Activated naive CD8-positive, alpha-beta T cell (primary cell): Measurements from ENCODE around the gene GPR31.

Experiments
- H3K27ac Mint-ChIP-seq: one replicate; pipeline ENCODE4 v1.8.0; 2021; ENCODE audit warnings: mixed read lengths
- H3K27me3 Mint-ChIP-seq: one replicate; pipeline ENCODE4 v1.8.0; 2021; ENCODE audit warnings: mixed read lengths
- H3K36me3 Mint-ChIP-seq: one replicate; pipeline ENCODE4 v1.8.0; 2021; ENCODE audit warnings: mixed read lengths
- H3K4me1 Mint-ChIP-seq: one replicate; pipeline ENCODE4 v1.8.0; 2021; ENCODE audit warnings: low read depth, mixed read lengths
- H3K4me3 Mint-ChIP-seq: one replicate; pipeline ENCODE4 v1.8.0; 2021; ENCODE audit warnings: mild to moderate bottlenecking, mixed read lengths
- H3K9me3 Mint-ChIP-seq: one replicate; pipeline ENCODE4 v1.8.0; 2021; ENCODE audit warnings: low read depth, mixed read lengths

Gene GPR31

DNA sequence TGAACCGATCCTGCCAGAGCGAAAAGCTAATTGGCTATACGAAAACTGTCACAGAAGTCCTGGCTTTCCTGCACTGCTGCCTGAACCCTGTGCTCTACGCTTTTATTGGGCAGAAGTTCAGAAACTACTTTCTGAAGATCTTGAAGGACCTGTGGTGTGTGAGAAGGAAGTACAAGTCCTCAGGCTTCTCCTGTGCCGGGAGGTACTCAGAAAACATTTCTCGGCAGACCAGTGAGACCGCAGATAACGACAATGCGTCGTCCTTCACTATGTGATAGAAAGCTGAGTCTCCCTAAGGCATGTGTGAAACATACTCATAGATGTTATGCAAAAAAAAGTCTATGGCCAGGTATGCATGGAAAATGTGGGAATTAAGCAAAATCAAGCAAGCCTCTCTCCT, 20.7 kb downstream of the GPR31 start:
- Mint-ChIP-seq H3K4me3 (no peak overlapping the region), H3K36me3 (no peaks in the 10 kb centered on the region), H3K4me1 (no peaks in the 10 kb centered on the region), H3K27ac (no peak overlapping the region), H3K27me3 (no peaks in the 10 kb centered on the region), H3K9me3 (no peaks in the 10 kb centered on the region)

DNA sequence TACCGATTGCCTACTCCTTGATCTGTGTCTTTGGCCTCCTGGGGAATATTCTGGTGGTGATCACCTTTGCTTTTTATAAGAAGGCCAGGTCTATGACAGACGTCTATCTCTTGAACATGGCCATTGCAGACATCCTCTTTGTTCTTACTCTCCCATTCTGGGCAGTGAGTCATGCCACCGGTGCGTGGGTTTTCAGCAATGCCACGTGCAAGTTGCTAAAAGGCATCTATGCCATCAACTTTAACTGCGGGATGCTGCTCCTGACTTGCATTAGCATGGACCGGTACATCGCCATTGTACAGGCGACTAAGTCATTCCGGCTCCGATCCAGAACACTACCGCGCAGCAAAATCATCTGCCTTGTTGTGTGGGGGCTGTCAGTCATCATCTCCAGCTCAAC, 21.4 kb downstream of the GPR31 start:
- Mint-ChIP-seq H3K9me3 (no peaks in the 10 kb centered on the region), H3K36me3 (no peaks in the 10 kb centered on the region), H3K27me3 (no peaks in the 10 kb centered on the region), H3K4me3 (no peak overlapping the region), H3K27ac (no peak overlapping the region), H3K4me1 (no peaks in the 10 kb centered on the region)

DNA sequence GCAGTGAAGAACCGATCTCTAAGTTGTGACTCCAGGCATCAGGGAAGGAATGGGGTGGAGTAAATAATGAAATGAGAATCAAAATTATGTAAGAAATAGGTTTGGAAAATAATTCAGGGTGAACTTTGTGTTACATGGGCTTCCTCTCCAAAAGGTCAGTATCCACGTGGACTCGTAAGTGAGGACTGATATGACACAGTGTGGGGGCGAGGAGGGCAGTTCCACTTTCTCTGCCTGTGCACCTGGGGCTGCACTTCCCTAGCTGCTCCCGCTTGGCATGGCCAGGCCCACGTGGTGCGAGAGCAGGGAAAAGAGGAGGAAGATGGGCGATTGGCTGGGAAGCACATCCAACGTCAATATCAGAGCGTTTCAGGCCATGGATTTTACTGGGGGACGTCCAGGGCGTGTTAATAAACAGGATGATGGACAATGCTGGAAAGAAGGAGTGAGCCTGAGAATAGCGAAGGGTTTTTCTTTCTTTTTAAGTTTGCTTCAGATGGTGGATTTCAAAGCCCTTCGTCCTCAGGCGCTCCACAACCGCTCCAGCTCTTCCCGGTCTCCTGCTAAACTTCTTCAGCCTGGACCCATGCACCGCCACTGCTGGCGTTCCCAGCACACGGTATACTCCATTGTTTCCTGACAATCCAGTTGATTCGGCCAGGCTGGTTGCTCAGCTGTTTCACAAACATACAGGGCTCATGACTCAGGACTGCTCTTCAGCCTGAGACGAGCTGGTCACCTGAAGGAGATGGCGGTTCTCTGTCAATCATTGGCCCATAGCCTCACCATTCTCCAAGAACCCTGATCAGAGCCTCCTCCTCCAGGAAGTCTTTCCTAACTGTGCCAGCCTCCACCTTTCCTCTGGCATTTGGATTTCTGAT, 23.1 kb downstream of the GPR31 start:
- Mint-ChIP-seq H3K36me3 (no peaks in the 10 kb centered on the region), H3K4me3 (no peak overlapping the region), H3K4me1 (peaks cover 5% of the 10 kb centered on the region), H3K9me3 (no peaks in the 10 kb centered on the region), H3K27ac (no peak overlapping the region), H3K27me3 (no peaks in the 10 kb centered on the region)

DNA sequence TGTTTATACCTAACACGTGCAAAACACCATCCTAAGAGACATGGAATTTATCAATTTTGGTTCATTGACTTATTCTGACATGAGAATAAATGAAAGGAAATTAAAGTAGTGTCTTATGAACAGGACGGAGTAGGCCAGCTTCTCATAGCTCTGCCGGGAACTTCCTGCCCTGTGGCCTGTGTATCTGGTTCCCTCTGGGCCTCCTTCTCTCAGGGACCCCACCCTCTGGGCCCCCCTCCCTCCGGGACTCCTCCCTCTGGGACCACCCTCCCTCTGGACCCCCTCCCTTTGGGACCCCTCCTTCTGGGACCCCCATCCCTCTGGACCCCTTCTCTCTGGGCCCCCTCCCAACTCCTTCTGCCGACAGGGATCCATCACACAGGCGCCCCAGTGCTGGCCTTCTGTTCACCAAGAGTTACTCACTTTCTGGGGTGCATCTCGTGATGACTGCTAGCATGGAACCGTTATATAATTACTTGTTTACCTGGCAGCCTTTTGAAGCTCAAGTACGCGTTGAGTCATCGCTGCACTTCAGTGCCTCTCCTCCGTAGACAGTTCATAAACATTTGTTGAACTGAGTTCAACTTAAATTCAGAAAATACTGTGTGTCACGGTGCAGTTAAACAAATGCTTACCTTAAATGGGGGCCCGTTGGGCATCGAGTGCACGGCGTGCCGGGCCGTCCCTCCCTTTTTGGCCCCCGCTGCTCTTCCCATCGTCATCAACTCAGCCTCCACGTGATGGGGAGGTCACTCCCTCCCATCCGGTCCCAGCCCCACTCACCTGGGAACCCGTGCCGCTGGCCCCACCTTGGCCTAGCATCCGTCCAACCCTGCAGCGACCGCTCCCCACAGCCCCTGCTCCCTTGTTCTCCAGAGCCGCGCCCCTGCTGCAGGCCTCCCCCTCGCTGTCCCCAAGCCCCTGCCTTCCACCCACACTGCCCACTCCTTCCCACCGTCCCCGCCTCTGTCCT, 26.8 kb downstream of the GPR31 start:
- no peak overlapping the region for H3K4me3 Mint-ChIP-seq
- H3K36me3 Mint-ChIP-seq, result no peaks in the 10 kb centered on the region
- H3K27ac Mint-ChIP-seq, result no peak overlapping the region
- H3K27me3 Mint-ChIP-seq, result no peaks in the 10 kb centered on the region
- no peaks in the 10 kb centered on the region for H3K9me3 Mint-ChIP-seq
- H3K4me1 Mint-ChIP-seq, result peaks cover 5% of the 10 kb centered on the region

DNA sequence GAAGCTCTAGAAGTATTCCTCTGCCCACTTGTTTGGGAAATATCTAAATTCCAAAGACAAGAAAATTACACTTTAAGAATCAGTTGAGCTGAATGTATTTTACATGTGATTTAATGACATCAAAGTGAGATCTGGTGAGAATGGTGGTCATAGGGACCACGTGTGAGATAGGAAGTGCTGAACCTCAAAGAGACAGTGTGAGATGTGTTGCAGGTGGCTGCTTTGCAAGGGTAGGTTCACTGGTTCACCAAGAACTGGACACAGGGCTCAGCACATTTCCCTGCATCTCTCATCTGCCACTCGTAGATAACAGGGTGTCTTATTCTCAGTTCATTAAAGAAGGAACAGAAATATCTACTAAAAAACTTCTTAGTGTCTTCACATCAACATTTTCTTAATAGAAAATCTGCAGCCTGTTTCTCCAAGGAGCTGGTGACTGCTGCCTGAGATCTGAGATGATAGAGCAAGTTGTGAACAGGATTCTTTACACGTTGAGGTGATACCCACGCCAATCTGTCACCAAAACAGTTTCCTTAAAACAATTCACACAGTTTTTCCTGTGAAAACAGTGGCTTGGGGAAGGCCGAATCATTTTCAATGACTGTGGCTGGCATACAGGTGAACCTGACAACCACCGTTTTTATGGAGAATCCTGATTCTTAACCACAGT, 27.6 kb downstream of the GPR31 start:
- no peaks in the 10 kb centered on the region for H3K9me3 Mint-ChIP-seq
- no peak overlapping the region for H3K4me3 Mint-ChIP-seq
- H3K27ac Mint-ChIP-seq, result no peak overlapping the region
- H3K36me3 Mint-ChIP-seq, result no peaks in the 10 kb centered on the region
- peaks cover 5% of the 10 kb centered on the region for H3K4me1 Mint-ChIP-seq
- H3K27me3 Mint-ChIP-seq, result no peaks in the 10 kb centered on the region

DNA sequence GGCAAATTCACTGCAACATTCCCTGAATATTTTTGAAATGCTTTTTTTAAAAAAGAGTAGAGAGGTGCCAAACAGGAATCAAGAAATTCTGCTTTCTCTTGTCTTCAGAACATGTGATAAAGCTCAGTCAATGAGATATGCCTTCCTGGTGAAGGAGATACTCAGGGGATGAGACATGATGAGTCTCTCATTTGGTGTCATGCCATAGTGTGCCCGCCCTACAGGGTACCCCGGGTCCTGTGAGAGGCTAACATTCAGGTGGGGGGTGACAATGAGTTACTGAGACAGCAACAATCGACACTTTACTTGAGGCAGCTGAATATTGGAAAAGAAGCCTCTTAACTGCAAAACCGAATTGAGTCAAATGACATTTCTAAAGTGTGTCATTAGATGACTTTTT, 28.2 kb downstream of the GPR31 start:
- Mint-ChIP-seq H3K27ac (no peak overlapping the region), H3K27me3 (no peaks in the 10 kb centered on the region), H3K36me3 (no peaks in the 10 kb centered on the region), H3K4me1 (peaks cover 5% of the 10 kb centered on the region), H3K9me3 (no peaks in the 10 kb centered on the region), H3K4me3 (no peak overlapping the region)

DNA sequence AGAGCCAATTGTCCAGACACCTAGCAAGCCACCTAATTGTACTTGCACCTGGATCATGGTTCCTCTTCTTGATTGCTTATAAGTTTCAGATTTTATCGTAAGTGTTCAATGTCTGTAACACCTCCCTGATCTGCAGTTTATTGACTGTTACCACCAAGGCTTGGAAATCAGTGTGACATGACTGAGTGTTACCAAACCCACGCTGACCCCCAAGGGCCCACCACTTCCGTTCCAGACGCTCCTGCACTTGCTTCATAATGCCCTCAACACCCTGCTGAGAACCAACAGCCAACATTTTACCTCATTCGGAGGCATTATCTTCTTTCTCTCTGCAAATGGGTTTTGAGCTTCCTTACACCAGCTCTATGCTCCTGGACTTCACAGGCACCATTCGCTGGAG, 28.6 kb downstream of the GPR31 start:
- no peaks in the 10 kb centered on the region for H3K9me3 Mint-ChIP-seq
- no peak overlapping the region for H3K27ac Mint-ChIP-seq
- no peak overlapping the region for H3K4me3 Mint-ChIP-seq
- H3K27me3 Mint-ChIP-seq, result no peaks in the 10 kb centered on the region
- H3K36me3 Mint-ChIP-seq, result no peaks in the 10 kb centered on the region
- H3K4me1 Mint-ChIP-seq, result peaks cover 5% of the 10 kb centered on the region

DNA sequence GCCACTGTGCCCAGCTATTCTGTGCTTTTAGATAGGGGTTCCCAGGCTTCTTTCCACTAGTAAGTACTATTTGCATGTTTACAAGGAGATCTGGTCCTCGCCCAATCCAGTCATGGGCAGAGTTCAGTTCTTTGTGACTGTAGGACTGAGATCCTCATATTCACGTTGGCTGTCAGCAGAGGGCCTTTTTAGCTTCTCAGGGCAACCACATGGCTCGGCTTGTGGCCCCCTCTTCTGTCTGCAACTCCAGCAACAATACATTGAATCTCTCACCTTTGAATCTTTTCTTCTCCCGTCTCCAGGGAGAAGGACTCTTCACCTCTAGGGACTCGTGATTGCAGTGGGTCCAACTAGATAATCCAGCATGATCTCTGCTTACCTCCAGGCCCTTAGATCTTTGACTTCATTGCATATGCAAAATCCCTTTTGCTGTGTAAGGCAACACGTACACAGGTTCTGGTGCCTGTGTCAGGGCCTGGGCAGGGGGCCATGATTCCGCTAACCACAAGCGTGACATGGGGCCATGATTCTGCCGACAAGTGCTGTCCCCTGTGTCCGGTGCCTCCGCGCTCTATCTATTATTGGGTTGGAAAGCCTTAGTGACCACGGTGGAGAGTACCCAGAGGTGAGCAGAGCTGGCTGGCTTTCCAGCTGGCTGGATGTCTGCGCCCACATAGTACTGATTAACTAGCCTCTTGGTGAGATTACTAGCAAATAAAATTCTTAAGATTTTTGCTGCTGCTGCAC, 29.8 kb downstream of the GPR31 start:
- H3K27me3 Mint-ChIP-seq, result no peaks in the 10 kb centered on the region
- H3K4me1 Mint-ChIP-seq, result peaks cover 5% of the 10 kb centered on the region
- no peak overlapping the region for H3K27ac Mint-ChIP-seq
- no peaks in the 10 kb centered on the region for H3K9me3 Mint-ChIP-seq
- H3K36me3 Mint-ChIP-seq, result no peaks in the 10 kb centered on the region
- no peak overlapping the region for H3K4me3 Mint-ChIP-seq

DNA sequence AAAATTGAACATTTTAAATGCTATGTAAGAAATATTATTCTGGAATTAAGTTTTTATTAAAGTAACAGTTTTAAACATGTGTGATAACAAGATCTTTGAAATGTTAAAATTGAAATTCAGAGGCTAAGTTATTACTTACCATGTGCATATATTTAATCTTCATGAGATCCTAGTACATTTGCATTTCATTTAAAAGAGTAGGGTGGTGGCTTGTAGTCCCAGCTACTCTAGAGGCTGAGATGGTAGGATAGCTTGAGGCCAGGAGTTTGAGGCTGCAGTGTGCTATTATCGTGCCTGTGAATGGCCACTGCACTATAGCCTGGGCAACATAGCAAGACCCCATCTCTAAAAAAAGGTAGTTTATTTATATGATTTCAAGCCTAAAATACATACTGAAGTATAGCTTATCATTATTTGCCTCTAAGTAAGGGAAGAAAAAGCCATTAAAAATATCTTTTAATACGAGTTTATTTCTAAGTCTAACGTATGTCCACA, 31.9 kb downstream of the GPR31 start:
- H3K4me1 Mint-ChIP-seq, result peaks cover 5% of the 10 kb centered on the region
- H3K4me3 Mint-ChIP-seq, result no peak overlapping the region
- H3K27me3 Mint-ChIP-seq, result no peaks in the 10 kb centered on the region
- H3K9me3 Mint-ChIP-seq, result no peaks in the 10 kb centered on the region
- no peak overlapping the region for H3K27ac Mint-ChIP-seq
- H3K36me3 Mint-ChIP-seq, result no peaks in the 10 kb centered on the region

DNA sequence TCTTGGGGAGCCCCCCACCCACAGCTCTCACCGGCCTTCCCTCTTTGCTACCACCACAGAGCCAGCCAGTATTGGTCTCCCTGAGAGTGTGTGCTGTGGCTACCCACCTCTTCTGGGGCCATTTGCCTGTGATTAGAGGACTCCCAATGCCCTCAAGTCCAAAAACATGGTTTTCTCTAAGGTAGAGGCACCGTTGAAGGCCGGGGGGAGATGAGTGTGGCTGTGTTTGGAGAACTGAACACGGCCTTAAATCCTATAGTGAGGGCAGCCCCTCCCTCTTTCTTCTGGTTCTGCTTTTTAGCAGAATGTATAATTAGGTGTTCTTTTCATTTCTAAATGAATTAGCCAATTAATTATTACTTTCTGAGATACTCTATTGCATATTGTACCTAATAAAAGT, 32.4 kb downstream of the GPR31 start:
- H3K9me3 Mint-ChIP-seq, result no peaks in the 10 kb centered on the region
- peaks cover 9% of the 10 kb centered on the region for H3K4me1 Mint-ChIP-seq
- no peaks in the 10 kb centered on the region for H3K36me3 Mint-ChIP-seq
- no peak overlapping the region for H3K4me3 Mint-ChIP-seq
- H3K27ac Mint-ChIP-seq, result no peak overlapping the region
- no peaks in the 10 kb centered on the region for H3K27me3 Mint-ChIP-seq

DNA sequence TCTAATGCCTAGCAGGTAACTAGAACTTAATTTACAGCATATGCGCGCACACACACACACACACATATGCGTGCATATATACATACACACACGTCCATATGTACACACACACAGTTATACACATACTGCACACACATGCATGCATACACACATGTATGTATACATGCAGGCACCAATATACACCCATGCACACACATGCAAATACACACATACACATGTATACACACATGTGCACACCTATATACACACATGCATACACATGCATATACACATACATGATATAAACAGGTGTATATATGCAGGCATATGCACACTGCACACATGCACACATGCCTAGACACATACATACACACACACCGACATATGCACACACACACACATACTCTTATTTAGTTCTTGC, 33.0 kb downstream of the GPR31 start:
- H3K9me3 Mint-ChIP-seq, result no peaks in the 10 kb centered on the region
- no peak overlapping the region for H3K4me3 Mint-ChIP-seq
- peaks cover 10% of the 10 kb centered on the region for H3K4me1 Mint-ChIP-seq
- no peak overlapping the region for H3K27ac Mint-ChIP-seq
- no peaks in the 10 kb centered on the region for H3K36me3 Mint-ChIP-seq
- no peaks in the 10 kb centered on the region for H3K27me3 Mint-ChIP-seq

DNA sequence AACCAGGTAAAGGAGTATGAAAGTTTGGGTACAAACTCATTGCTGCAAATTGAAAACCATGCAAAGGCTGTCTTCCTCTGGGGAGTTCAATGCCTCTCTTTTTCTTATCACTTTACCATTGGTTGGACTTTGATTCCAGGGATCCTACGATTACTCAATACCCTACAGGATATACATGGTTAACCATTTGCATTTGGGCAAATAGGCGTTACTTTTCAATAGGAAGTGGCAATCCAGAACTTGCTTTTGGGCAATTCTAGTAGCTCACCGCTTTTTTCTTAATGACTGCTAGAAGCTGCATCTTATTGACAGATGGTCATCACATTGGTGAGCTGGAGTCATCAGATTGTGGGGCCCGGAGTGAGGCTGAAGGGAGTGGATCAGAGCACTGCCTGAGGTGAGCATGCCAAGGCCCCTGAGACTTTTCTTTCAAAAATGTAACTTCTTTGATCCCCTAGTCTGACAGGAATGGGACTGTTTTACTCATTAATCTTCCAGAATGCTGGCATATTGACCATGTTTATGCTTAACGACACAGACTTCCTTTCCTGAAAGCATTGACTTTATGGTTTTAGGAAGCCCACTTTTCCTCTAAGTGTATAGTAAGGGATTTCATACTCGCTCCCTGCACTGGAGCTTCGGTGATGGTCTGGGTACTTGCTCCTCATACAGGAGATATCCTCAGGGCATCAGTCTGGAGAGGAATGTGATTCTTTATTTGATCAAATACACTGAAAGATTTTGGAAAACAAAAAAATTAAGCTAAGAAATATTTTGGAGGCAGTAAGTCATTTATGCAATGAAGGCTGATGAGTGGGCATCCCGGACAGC, 34.7 kb downstream of the GPR31 start, which contains the start of gene CCR6:
Gene CCR6, plus strand, starts transcription at position 270 of the 831 bp plus-strand sequence. CDS start 13,039 bp downstream, outside the sequence.
- H3K27ac Mint-ChIP-seq, result no peak within 1 kb of the TSS
- no peak within 1 kb of the TSS for H3K4me3 Mint-ChIP-seq
- no peaks in the 10 kb centered on the region for H3K36me3 Mint-ChIP-seq
- H3K4me1 Mint-ChIP-seq, result peaks cover 21% of the 10 kb centered on the region
- no peaks in the 10 kb centered on the region for H3K9me3 Mint-ChIP-seq
- no peaks in the 10 kb centered on the region for H3K27me3 Mint-ChIP-seq

DNA sequence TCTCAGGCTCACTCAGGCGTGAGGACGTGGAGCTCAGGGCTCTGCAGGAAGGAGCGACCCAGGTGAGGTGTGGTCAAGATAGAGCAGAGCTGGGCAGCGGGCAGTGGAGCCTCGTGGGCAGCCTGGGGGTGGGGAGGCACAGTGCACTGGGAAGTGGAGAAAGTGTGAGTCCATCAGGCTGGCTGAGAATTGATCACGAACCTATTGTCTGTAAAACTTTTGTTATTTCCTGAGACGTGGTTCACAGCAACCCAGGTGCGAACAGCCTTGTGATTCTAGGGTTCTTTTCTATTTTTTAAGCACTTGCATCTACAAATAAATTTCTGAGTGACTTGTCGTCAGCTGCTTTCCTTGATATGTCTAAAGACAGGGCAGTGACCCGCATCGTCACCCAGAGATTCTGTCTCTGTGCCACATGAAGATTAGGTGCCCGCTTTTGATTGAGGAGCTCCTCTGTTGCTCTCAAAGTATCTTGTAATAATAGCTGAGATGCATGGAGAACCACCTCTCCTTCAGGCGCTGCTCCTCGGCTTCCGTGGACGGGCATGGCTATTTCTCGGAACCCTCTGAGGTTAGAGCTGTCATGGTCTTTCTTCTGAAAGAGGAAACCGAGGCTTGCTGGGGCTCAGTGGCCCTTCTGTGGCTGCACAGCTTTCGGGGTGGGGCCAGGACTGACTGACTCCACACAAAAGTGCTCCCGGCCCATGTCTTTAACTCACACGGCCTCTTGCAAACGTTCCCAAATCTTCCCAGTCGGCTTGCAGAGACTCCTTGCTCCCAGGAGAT, 35.5 kb downstream of the GPR31 start:
- Mint-ChIP-seq H3K27me3 (no peaks in the 10 kb centered on the region), H3K4me3 (no peak overlapping the region), H3K4me1 (peaks cover 21% of the 10 kb centered on the region), H3K9me3 (no peaks in the 10 kb centered on the region), H3K36me3 (no peaks in the 10 kb centered on the region), H3K27ac (no peak overlapping the region)
